Stimulated activated CD8-positive, alpha-beta memory T cell treated with anti-CD3 and anti-CD28 coated beads, Interleukin-4, amount 100 ng/mL, for 1 hour (primary cell): ENCODE results near the gene RARG.
"Not testable (repeated sequence)": the region's sequence is repeated elsewhere in the genome, so short reads cannot be mapped to it uniquely, and the experiment has no call there.

Experiments
- DNase-seq, 2 donors: peaks; one replicate each; pipeline ENCODE4 v3.0.0-alpha.2; 2020; ENCODE audit warnings: low read depth in 2 of 2, low spot score in 1 of 2

The RARG gene

GRCh38 chr12:53193040-53193439 is 39.0 kb downstream of the RARG start:
- DNase-seq, result no peak

DNA sequence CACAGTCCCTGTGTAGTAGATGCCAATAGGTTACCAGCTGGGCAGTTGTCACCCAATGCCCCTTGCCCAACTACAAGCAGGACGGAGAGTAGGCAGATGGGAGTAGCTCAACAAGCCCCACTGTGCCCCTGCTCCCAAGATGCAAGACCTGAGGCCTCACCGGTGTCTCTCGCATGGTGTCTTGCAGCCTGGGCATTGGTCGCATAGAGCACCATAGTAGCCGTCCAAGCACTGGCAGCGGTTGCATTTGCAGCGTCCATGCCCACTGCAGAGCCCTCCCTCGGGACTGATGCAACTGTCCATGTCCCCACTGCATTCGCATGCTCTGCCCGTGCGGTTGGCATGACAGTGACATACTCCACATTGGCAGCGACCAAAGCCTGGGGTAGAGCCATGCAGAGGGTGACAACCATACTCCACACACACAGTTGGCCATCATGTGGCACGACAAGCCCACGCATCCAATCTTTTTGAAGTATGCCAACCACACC is 39.4 kb downstream of the RARG start:
- no peak for DNase-seq

DNA sequence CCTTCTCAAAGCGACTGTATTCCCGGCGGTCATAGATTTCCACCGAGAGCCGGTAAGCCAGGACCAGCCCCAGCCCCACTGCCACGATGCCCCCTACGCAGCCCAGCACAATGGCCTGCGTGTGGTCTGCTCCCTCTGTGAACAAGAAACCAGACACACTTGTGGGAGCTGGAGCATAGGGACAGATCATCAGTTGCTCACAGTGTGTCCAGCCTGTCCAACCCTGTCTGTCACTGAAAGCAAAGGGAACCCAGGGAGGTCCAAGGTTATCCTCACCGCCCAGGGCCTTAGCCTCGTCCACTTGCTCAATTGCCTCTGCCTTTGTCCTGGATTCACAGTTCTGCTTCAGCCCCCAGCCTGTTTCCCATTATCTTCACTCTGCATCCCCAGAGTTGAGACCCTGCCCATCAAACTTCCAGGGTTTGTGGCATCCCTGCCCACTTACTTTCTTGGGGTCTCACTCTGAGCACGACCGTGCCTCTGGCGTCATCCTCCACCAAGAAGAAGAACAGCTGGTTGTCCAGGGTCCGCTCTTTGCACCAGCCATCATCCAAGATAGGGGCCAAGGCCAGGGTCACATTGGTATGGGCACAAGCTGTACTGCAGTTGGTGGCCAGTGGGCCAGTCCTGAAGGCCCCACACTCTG is 40.0 kb downstream of the RARG start:
- no peak for DNase-seq

- DNase-seq, result no peak
These were observed 40.7 kb downstream of the RARG start for GRCh38 chr12:53191096-53191884.

GRCh38 chr12:53190108-53190729 is 41.8 kb downstream of the RARG start:
- no peak for DNase-seq

- DNase-seq, result no peak
These were observed 44.7 kb downstream of the RARG start for GRCh38 chr12:53187145-53187899.

DNA sequence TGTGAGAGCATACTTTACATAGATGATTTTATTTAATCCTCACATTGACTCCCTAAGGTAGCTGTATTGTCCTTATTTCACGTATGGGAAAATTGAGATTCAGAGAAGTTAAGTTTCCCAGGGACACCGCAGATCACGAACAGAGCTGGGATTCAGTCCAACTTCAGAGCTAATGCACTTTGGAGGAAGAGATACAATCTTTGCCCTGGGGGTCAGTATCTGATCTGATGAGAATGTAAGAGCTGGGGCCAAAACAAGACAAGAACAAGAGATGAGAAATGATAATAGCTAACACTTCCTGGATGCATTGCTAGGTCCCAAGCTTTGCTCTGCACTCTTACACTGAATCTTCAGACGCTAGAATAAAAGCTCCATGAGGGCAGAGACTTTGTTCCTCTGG is 45.3 kb downstream of the RARG start:
- no peak for DNase-seq

DNA sequence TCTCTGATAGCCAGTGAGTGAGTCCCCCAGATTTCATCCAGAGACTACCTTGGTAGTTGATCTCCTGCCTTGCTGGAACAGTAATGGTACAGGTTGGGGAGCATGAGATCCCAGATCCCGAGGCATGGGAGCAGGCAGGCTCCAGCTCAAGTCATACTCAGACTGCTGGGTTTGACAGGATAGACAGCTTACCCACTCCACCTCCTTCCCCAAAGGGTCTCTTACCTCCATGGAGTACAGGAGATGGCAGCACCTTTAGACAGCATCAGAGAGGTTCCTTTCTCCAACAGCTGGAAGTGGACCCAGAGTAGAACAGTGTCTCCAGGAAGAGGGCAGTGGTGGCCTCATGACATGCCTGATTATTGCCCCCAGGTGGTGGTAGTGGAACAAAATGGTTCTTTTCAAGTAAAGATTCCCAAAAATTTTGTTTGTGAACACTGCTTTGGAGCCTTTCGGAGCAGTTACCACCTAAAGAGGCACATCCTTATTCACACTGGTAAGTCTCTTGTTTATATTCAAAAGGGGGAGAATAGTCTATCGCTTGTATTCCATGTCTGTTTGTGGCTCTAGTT is 46.3 kb downstream of the RARG start:
- no peak for DNase-seq

DNA sequence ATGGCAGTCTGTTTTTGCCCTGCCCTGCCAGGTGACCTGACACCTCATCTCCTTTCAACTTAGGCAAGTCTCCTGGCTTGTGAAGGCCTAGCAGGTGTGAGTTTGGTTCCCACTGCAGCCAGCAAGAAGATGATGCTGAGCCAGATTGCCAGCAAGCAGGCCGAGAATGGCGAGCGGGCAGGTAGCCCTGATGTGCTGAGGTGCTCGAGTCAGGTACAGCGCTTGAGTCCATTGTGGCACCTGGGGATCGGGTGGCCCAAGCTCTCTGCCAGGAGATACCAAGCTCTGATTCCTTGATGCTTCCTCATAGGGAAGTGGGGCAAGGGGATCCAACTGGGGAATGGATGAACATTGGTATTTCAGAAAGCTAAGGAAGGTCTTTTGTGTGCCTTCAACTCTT is 47.2 kb downstream of the RARG start:
- no peak for DNase-seq

DNA sequence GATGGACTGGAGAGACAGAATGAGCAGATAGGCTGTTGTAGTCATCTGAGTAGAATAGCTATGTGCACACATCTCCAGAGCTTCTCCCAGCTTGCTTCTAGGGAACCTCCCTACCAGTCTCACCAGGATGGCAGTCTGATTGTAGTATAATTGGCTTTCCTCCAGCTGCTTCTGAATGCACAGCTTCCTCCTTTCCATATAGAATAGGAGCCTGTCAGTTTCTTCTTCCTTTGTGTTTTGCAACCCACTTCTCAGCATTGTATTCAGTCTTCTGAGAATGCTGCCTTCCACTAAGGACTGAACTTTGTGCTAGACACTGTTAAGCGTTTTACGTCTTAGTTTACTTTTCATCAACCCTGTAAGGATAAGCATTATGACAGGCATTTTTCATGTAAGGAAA is 49.1 kb downstream of the RARG start:
- no peak for DNase-seq

- DNase-seq, result no peak
These were observed 50.1 kb downstream of the RARG start for GRCh38 chr12:53181935-53182334.

DNA sequence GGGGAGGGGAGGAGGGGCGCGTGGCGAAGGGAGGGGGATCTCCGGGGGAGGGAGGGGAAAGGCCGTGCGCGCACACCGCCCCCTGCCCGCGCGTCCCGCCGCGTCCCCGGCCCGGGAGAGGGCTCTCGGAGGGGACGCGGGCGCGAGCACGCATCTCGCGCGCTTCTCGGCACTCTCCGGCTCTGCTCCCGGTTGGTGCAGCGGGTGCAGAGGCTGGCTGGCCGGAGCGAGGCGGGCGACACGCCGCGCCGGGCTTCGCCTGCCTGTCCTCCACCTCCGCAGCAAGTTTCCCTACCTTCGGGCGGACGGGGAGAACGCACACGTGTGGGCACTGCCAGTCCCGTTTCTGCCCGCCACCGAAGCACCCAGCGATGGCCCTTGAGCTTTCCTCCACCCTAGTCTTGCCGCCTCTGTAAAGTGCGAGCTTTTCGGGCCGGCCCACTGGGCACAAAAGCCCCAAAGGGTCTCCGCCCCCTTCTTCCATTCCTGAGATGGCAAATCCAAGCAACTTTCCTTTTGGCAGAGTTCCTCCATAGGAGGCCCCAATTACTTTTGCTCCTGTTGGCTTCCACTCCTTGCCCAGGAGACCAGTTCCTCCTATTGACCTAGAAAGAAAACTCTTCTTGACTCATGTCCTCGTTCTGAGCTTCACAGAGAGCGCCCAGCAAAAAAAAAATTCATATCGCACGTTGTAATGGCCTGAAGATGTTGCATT is 50.9 kb downstream of the RARG start:
- peak in 1 of 2 donors; percentile 50 for DNase-seq

DNA sequence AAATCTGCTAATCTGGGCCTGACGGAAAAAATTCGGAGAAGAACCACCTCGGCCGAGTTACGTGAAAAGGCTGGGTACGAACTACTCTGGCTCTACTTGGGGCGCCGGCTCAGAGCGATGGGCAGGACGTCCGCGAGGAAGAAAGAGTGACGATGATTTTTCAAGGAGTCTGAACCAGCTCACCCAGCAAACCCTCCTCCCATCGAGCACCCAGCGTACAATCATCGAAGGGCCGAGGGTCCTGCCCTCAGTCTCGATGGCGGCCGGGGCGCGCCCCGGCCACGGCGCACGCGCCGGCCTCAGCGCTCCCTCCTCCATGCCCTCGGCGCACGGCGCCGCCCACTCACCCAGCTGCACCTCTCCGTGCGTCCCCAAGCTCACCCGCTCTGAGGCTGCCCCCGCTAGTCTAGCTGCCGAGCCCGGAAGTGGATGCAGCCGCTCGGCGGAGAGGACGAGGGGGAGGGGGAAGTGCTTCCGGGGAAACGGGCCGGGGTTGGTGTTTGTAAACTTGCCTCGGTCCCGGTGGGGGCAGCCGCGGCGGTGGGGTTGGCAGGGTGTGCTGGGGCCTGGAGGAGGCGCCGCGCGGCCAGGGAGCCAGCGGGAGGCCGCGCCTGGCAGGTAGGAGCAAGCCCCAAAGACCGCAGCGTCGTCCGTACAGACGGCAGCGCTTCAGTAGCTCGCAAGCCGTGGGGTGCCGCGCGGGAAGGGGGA is 51.6 kb downstream of the RARG start, which contains the start of the genes CSAD and ZNF740:
Gene CSAD (minus strand): TSS at position 706 of the 711 bp plus-strand sequence. CDS start 7,455 bp downstream, outside the sequence.
Gene ZNF740 (plus strand): TSS at position 503 of the 711 bp plus-strand sequence. CDS start 1,262 bp downstream, outside the sequence.
- DNase-seq, result peak; percentile 88 to 95

GRCh38 chr12:53179687-53180219 is 52.3 kb downstream of the RARG start:
- no peak for DNase-seq

GRCh38 chr12:53178803-53179202 is 53.2 kb downstream of the RARG start:
- DNase-seq, result not testable (repeated sequence)

- DNase-seq, result not testable (repeated sequence)
These were observed 54.6 kb downstream of the RARG start for GRCh38 chr12:53177447-53177846.

DNA sequence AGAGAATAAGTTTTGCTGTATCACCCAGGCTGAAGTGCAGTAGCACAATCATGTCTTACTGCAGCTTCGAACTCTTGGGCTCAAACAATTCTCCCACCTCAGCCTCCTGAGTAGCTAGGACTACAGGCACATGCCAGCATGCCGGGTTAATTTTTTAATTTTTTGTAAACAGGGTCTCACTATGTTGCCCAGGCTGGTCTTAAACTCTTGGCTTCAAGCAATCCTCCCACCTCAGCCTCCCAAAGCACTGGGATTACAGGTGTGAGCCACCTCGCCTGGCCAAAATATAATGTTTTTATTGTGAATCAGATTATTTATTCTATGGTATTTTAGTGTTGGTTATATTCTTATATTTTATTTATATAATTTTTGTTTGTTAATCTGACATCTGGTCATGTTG is 55.3 kb downstream of the RARG start:
- no peak for DNase-seq

DNA sequence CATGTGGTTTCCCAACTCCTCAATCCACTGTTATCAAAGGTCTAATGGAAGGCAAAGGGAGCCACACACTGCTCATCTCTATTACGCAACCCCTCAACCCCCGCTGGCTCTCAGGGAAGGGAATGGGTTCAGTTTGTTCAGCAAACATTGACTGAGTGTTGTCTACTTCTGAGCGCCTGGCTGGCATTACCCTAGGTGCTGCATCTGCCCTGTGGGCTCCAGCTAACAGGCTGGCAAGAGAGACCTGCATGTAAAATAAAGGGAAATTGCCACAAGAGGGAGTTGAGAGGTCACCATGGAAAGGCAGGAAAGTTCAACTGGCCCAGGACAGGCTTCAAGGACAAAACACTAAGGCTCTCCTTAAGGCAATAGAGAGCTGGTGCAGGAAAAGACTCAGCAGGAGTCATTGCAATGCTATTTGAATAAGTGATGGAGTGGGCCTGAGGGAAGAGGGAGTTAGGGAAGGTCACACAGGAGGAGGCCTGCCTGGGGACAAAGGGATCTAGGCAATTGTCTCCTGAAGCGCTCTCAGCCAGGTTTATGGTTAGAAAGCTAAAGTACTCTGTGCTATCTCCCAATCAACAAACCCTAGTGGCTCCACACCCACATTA is 57.0 kb downstream of the RARG start:
- no peak for DNase-seq
